ENCODE data around the gene FDXACB1. TPM values are rescaled to one million over a fixed set of nuclear protein-coding genes. Genes with fewer than 3 reads are reported as not detected.

Gene FDXACB1
- total RNA-seq, 2 donors from 2014 or later: 6.2 to 7.9 TPM

- Mint-ChIP-seq H3K36me3 (peaks cover 16% of the 10 kb centered on the region), H3K9me3 (no peaks in the 10 kb centered on the region), H3K27ac (no peak overlapping the region), H3K4me1 (ENCODE audit: low read depth in 2 of 2) (peaks cover 2 to 7% of the 10 kb centered on the region in 2 donors), H3K4me3 (no peak overlapping the region), H3K27me3 (no peaks in the 10 kb centered on the region)
- no peak for ATAC-seq
- no peak for DNase-seq (ENCODE audit: low spot score)
These were observed 52.5 kb downstream of the FDXACB1 start for GRCh38 chr11:111826322-111826950.

Other genes starting within 250 kb of the FDXACB1 start
- 10 to 100 TPM; 56.2 to 72.3 TPM for gene PPP2R1B, start 112.8 kb downstream of the FDXACB1 start, total RNA-seq
- gene ALG9, start 7.6 kb downstream of the FDXACB1 start, total RNA-seq: 10 to 100 TPM; 32.0 to 43.5 TPM
- gene CFAP68, start 376 bp upstream of the FDXACB1 start, total RNA-seq: 10 to 100 TPM in 1 of 2 donors, 1 to 10 TPM in 1; 8.4 to 11.8 TPM
- gene CRYAB, start 32.6 kb upstream of the FDXACB1 start, total RNA-seq: not detected
- gene HSPB2, start 33.6 kb upstream of the FDXACB1 start, total RNA-seq: not detected
- gene C11orf52, start 39.7 kb upstream of the FDXACB1 start, total RNA-seq: not detected
- 1 to 10 TPM in 1 of 2 donors, under 1 TPM in 1; 0.45 to 7.3 TPM for gene DIXDC1, start 58.2 kb upstream of the FDXACB1 start, total RNA-seq
- gene DLAT, start 146.2 kb upstream of the FDXACB1 start, total RNA-seq: 10 to 100 TPM; 37.3 to 40.9 TPM
- under 1 TPM in 1 of 2 donors, not detected in 1; 0.48 TPM for gene PIH1D2, start 194.9 kb upstream of the FDXACB1 start, total RNA-seq
- 10 to 100 TPM; 15.8 to 21.1 TPM for gene NKAPD1, start 195.1 kb upstream of the FDXACB1 start, total RNA-seq
- 10 to 100 TPM; 54.6 to 71.1 TPM for gene TIMM8B, start 207.6 kb upstream of the FDXACB1 start, total RNA-seq
- 10 to 100 TPM; 71.2 to 82.3 TPM for gene SDHD, start 207.7 kb upstream of the FDXACB1 start, total RNA-seq

Data from natural killer cell treated with Interleukin-12 subunit alpha and Interleukin-12 subunit beta and Interleukin-15 and Interleukin-18, amount 100 ng/mL, for 72 hours (primary cell).